ENCODE measurements around the gene AIPL1.
A peak's percentile ranks its signal among the peaks of the same experiment; 100 is the strongest.

Gene AIPL1

GRCh38 chr17:6437466-6437865 lies 2.5 kb upstream of the AIPL1 start:
- H3K4me3 ChIP-seq (ENCODE audit: low read depth, low read length): no peak overlapping the region

GRCh38 chr17:6435968-6436367 lies 1.0 kb upstream of the AIPL1 start:
- DNase-seq (ENCODE audit: low read depth): peak; percentile 63
- TF ChIP-seq MYC (IDR thresholded peaks at IDR 0.05; ENCODE audit: low read depth, low read length): no peak
- TF ChIP-seq CTCF (IDR thresholded peaks at IDR 0.05; ENCODE audit: low read depth, low read length): peak; percentile 61
- no peak overlapping the region for H3K4me3 ChIP-seq (ENCODE audit: low read depth, low read length)

More at GRCh38 chr17:6437466-6437865, 2.5 kb upstream of the AIPL1 start:
- TF ChIP-seq POLR2A (IDR thresholded peaks at IDR 0.05; ENCODE audit: extremely low read depth, insufficient read length) (no peak), MYC (IDR thresholded peaks at IDR 0.05; ENCODE audit: low read depth, low read length) (no peak), CTCF (IDR thresholded peaks at IDR 0.05; ENCODE audit: low read depth, low read length) (no peak), MAX (IDR thresholded peaks at IDR 0.05; ENCODE audit: low read depth, low read length) (no peak)
- no peak for DNase-seq (ENCODE audit: low read depth)

GRCh38 chr17:6430769-6431168 lies 4.2 kb downstream of the AIPL1 start:
- no peak overlapping the region for H3K4me3 ChIP-seq (ENCODE audit: low read depth, low read length)
- TF ChIP-seq MAX (IDR thresholded peaks at IDR 0.05; ENCODE audit: low read depth, low read length): no peak
- no peak for TF ChIP-seq POLR2A (IDR thresholded peaks at IDR 0.05; ENCODE audit: extremely low read depth, insufficient read length)
- no peak for TF ChIP-seq CTCF (IDR thresholded peaks at IDR 0.05; ENCODE audit: low read depth, low read length)
- no peak for TF ChIP-seq MYC (IDR thresholded peaks at IDR 0.05; ENCODE audit: low read depth, low read length)
- no peak for DNase-seq (ENCODE audit: low read depth)

- no peak overlapping the region for H3K4me3 ChIP-seq (ENCODE audit: low read depth, low read length)
- DNase-seq (ENCODE audit: low read depth): no peak
- TF ChIP-seq POLR2A (IDR thresholded peaks at IDR 0.05; ENCODE audit: extremely low read depth, insufficient read length): no peak
- TF ChIP-seq MAX (IDR thresholded peaks at IDR 0.05; ENCODE audit: low read depth, low read length): no peak
- TF ChIP-seq CTCF (IDR thresholded peaks at IDR 0.05; ENCODE audit: low read depth, low read length): no peak
- TF ChIP-seq MYC (IDR thresholded peaks at IDR 0.05; ENCODE audit: low read depth, low read length): no peak
Observed at GRCh38 chr17:6429266-6429665, 5.7 kb downstream of the AIPL1 start.

- H3K4me3 ChIP-seq (ENCODE audit: low read depth, low read length): no peak overlapping the region
- TF ChIP-seq CTCF (IDR thresholded peaks at IDR 0.05; ENCODE audit: low read depth, low read length): no peak
- no peak for TF ChIP-seq POLR2A (IDR thresholded peaks at IDR 0.05; ENCODE audit: extremely low read depth, insufficient read length)
- TF ChIP-seq MAX (IDR thresholded peaks at IDR 0.05; ENCODE audit: low read depth, low read length): no peak
- TF ChIP-seq MYC (IDR thresholded peaks at IDR 0.05; ENCODE audit: low read depth, low read length): no peak
- no peak for DNase-seq (ENCODE audit: low read depth)
Observed at GRCh38 chr17:6428207-6428965, 6.5 kb downstream of the AIPL1 start.
